ENCODE results near the gene DLG5. TPM values are rescaled to one million over a fixed set of nuclear protein-coding genes. Genes with fewer than 3 reads are reported as not detected.

The DLG5 gene
- total RNA-seq, 4 donors from 2014 or later, result 45.4 to 92.4 (median 61.2) TPM

DNA sequence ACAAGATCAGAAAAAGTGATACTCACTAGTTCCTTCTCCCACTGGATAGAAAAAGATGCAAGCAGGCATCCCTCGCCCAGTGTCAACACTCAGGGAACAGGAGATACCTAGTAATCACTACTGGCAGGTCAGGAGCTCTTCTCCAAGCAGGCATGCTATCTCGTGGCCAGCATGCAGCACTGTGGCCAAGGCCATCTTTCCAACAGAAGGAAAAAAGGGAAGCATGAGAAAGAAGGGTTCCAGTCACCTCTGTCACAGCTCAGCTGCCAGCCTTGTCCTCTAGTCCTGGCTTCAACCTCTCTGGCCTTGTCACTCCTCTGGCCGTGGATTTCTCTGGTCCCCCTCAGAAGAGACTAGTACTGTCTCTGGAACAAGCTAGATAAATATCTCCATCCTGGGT, 45.3 kb downstream of the DLG5 start:
- 86 to 98% methylated on average over 3 of the region's 3 CpGs for WGBS, 2 donors

DNA sequence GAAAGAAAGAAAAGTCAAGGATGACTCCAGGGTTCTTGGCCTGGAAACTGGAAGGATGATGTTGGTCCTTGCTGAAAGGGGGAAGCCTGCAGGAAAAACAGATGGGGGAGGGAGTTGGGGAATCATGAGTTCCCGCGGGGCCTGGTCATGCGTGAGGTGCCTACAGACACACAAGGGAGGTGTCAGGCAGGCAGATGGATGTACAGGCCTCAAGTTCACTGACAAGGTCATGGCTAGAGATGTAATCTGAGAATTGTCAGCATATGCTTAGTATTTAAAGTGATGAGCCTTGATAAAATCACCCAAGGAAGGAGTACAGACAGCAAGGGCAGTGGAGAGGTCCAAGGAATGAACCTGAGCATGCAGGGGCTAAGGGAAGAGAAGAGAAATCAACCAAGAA, 46.8 kb downstream of the DLG5 start:
- no peak for DNase-seq
- H3K27ac ChIP-seq, result no peak overlapping the region
- H3K36me3 ChIP-seq, result no peaks in the 10 kb centered on the region
- H3K9me3 ChIP-seq, result no peaks in the 10 kb centered on the region
- TF ChIP-seq POLR2A (IDR thresholded peaks at IDR 0.05), result no peak
- TF ChIP-seq, protein P1, sequence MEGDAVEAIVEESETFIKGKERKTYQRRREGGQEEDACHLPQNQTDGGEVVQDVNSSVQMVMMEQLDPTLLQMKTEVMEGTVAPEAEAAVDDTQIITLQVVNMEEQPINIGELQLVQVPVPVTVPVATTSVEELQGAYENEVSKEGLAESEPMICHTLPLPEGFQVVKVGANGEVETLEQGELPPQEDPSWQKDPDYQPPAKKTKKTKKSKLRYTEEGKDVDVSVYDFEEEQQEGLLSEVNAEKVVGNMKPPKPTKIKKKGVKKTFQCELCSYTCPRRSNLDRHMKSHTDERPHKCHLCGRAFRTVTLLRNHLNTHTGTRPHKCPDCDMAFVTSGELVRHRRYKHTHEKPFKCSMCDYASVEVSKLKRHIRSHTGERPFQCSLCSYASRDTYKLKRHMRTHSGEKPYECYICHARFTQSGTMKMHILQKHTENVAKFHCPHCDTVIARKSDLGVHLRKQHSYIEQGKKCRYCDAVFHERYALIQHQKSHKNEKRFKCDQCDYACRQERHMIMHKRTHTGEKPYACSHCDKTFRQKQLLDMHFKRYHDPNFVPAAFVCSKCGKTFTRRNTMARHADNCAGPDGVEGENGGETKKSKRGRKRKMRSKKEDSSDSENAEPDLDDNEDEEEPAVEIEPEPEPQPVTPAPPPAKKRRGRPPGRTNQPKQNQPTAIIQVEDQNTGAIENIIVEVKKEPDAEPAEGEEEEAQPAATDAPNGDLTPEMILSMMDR (IDR thresholded peaks at IDR 0.05), result no peak
- no peak overlapping the region for H3K4me3 ChIP-seq (replicated peaks in 1 of 3)
- intact Hi-C loops (cut with DNase I), result no loop called here
- peaks cover 52 to 85% of the 10 kb centered on the region in 2 donors for H3K4me1 ChIP-seq
- no peaks in the 10 kb centered on the region for H3K27me3 ChIP-seq
- 82 to 85% methylated on average over 3 of the region's 3 CpGs for WGBS, 2 donors

More for the DNA sequence above, 45.3 kb downstream of the DLG5 start:
- DNase-seq, result no peak
- Histone ChIP-seq H3K4me1 (peaks cover 52 to 87% of the 10 kb centered on the region in 2 donors), H3K4me3 (replicated peaks in 1 of 3) (no peak overlapping the region), H3K27me3 (no peaks in the 10 kb centered on the region), H3K27ac (no peak overlapping the region), H3K36me3 (no peaks in the 10 kb centered on the region), H3K9me3 (no peaks in the 10 kb centered on the region)
- intact Hi-C loops (cut with DNase I), result no loop called here
- no peak for TF ChIP-seq POLR2A (IDR thresholded peaks at IDR 0.05)
- TF ChIP-seq, protein P1 (IDR thresholded peaks at IDR 0.05), result no peak

DNA sequence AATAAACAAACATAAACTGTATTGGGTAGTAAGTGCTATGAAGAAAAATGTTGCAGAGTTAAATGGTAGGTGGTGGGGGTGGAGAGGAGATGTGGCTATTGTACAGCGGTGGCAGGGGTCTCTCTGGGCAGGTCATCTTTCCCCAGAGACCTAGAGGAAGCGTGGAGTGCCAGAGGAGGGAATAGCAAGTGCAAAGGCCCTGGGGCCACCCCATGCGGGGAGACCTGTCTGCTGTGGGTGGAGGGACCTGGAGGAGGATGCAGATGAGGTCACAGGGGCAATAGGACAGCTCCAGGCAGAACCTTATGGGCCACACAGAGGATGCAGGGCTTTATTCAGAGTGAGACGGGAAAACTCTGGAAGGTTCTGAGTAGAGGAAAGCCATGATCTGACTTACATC, 47.5 kb downstream of the DLG5 start:
- WGBS, 2 donors, result 96 to 97% methylated on average over 4 of the region's 4 CpGs
- H3K4me1 ChIP-seq, result peaks cover 52 to 85% of the 10 kb centered on the region in 2 donors
- DNase-seq, result no peak
- H3K4me3 ChIP-seq (replicated peaks in 1 of 3), result no peak overlapping the region
- no peaks in the 10 kb centered on the region for H3K36me3 ChIP-seq
- intact Hi-C loops (cut with DNase I), result no loop called here
- H3K27ac ChIP-seq, result no peak overlapping the region
- TF ChIP-seq, protein P1 (IDR thresholded peaks at IDR 0.05), result no peak
- TF ChIP-seq POLR2A (IDR thresholded peaks at IDR 0.05), result no peak
- no peaks in the 10 kb centered on the region for H3K27me3 ChIP-seq
- H3K9me3 ChIP-seq, result no peaks in the 10 kb centered on the region

DNA sequence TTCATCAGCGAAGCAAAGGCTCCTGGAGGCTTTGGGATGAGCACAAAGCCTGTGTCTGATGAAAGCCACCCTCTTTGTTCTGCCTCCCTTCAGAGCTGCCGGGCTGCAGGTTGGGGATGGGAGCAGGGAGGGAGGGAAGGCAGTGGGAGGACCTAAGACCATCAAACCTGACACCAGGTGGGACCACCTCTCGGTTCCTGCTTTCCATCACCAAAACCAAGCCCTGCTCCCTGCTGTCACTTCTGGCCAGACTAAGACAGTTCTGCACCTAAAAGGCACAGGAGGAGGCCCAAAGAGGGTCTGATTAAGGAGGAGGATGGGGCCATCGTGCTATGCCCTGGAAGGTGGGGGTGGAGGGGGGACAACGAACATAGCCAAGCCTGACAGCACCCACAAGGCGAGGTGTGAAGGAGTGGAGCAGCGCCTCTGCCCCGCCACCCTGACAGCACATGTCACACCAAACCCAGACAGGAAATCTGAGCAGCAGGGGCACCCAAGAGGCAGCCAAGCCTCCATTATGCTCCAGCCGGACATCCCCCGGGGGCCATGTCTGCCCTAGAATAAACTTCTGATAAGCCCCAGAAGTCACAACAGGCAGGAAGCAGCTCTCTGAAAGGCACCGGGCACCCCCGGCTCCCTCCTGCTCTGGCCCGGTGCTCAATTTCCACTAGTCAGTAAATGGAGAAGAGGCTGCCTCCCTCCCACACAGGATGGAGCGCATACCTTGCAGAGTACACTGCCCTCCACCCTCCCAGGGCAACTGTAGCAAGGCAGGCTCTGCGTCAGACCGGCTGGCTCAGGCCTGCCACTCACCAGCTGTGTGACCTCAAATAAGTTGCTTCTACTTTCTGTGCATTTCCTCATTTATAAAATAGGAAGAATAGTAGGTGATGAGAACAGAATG, 48.9 kb downstream of the DLG5 start:
- no peaks in the 10 kb centered on the region for H3K36me3 ChIP-seq
- intact Hi-C loops (cut with DNase I), result no loop called here
- TF ChIP-seq, protein P1 (IDR thresholded peaks at IDR 0.05), result no peak
- TF ChIP-seq POLR2A (IDR thresholded peaks at IDR 0.05), result no peak
- peaks cover 53 to 87% of the 10 kb centered on the region in 2 donors for H3K4me1 ChIP-seq
- peak; percentile 76 for DNase-seq
- 26 to 40% methylated on average over 12 to 15 of the region's 16 CpGs for WGBS, 2 donors
- no peaks in the 10 kb centered on the region for H3K9me3 ChIP-seq
- peak overlapping the region in 2 of 3 donors; percentile 61 to 69 for H3K27ac ChIP-seq
- no peaks in the 10 kb centered on the region for H3K27me3 ChIP-seq
- no peak overlapping the region for H3K4me3 ChIP-seq (replicated peaks in 1 of 3)

DNA sequence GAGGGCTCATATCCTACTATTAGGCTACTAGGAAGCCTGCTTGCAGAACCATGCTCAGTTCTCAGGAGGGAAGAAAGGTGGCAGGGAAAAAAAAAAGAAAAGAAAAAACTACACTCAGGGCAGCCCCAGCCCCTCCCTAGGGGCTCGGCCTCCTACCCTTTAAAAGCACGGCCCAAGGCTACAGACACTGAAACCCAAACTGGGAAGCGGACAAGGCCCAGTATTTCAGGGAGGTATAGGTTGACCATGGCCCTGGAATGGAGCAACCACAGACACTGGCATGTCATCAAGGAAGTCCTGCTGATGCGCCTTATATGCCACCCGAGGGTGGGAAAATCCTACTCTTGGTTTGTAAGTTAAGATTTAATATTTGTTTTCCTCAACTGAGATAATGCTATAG, 50.8 kb downstream of the DLG5 start:
- peak overlapping the region in 2 of 3 donors; percentile 75 to 90 for H3K27ac ChIP-seq
- peaks cover 52 to 80% of the 10 kb centered on the region in 2 donors for H3K4me1 ChIP-seq
- H3K9me3 ChIP-seq, result no peaks in the 10 kb centered on the region
- intact Hi-C loops (cut with DNase I), result no loop called here
- TF ChIP-seq, protein P1 (IDR thresholded peaks at IDR 0.05), result no peak
- TF ChIP-seq POLR2A (IDR thresholded peaks at IDR 0.05), result no peak
- no peak for DNase-seq
- 90% methylated on average over 5 of the region's 5 CpGs for WGBS, 2 donors
- no peaks in the 10 kb centered on the region for H3K27me3 ChIP-seq
- H3K36me3 ChIP-seq, result no peaks in the 10 kb centered on the region
- no peak overlapping the region for H3K4me3 ChIP-seq (replicated peaks in 1 of 3)

Measured in thyroid gland (tissue), 4 donors.